ENCODE results near the gene IFI27L1. TPM values are rescaled to one million over a fixed set of nuclear protein-coding genes. Genes with fewer than 3 reads are reported as not detected.

The IFI27L1 gene
- total RNA-seq, 1 experiment from 2014 or later, result 19.6 TPM

DNA sequence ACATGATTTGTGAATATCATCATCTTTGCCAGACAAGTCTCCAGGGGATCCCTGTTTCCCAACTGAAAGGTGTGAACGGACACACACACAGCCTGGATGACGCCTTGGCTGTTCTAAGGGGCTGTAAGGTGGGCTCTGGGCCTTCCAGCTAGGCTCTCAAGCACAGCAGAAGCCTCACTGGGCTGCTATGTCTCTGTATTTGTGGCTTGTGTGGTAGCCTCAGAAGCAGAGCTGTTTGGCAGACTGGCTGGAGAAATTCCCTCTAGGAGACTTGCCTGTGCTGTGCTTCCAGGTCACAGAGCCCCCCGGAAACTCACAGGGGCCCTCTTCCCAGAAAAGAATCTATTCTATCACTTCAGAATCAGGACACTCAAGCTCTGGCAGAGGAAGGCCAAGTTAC lies 33.5 kb upstream of the IFI27L1 start:
- Histone ChIP-seq H3K9me3 (ENCODE audit: control insufficient read depth, insufficient read depth, low read depth, low read length) (no peaks in the 10 kb centered on the region), H3K4me1 (ENCODE audit: control insufficient read depth, insufficient read depth, low read length) (no peaks in the 10 kb centered on the region), H3K27me3 (ENCODE audit: control insufficient read depth, insufficient read depth, low read length) (no peaks in the 10 kb centered on the region), H3K4me3 (ENCODE audit: low read depth in 2 of 2, low read length in 2 of 2) (no peak overlapping the region), H3K36me3 (ENCODE audit: control insufficient read depth, insufficient read depth, low read length) (no peaks in the 10 kb centered on the region; the same call in 1 of the 2 replicates), H3K27ac (ENCODE audit: low read length) (no peak overlapping the region)
- ChIA-PET CTCF (no interaction called here), POLR2A (no interaction called here)
- BruUV-seq (replicated peaks), result no TSS peak
- intact Hi-C loops (cut with micrococcal nuclease; ENCODE audit: unreplicated experiment) (no loop called here), in situ Hi-C loops (cut with HindIII; ENCODE audit: low pct_unique_long_range_greater_than_20kb, low sequenced_read_pairs) (no loop called here)
- ATAC-seq, result no peak
- TF ChIP-seq, protein P1, sequence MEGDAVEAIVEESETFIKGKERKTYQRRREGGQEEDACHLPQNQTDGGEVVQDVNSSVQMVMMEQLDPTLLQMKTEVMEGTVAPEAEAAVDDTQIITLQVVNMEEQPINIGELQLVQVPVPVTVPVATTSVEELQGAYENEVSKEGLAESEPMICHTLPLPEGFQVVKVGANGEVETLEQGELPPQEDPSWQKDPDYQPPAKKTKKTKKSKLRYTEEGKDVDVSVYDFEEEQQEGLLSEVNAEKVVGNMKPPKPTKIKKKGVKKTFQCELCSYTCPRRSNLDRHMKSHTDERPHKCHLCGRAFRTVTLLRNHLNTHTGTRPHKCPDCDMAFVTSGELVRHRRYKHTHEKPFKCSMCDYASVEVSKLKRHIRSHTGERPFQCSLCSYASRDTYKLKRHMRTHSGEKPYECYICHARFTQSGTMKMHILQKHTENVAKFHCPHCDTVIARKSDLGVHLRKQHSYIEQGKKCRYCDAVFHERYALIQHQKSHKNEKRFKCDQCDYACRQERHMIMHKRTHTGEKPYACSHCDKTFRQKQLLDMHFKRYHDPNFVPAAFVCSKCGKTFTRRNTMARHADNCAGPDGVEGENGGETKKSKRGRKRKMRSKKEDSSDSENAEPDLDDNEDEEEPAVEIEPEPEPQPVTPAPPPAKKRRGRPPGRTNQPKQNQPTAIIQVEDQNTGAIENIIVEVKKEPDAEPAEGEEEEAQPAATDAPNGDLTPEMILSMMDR (IDR thresholded peaks at IDR 0.05), result no peak
- TF ChIP-seq, protein P2, sequence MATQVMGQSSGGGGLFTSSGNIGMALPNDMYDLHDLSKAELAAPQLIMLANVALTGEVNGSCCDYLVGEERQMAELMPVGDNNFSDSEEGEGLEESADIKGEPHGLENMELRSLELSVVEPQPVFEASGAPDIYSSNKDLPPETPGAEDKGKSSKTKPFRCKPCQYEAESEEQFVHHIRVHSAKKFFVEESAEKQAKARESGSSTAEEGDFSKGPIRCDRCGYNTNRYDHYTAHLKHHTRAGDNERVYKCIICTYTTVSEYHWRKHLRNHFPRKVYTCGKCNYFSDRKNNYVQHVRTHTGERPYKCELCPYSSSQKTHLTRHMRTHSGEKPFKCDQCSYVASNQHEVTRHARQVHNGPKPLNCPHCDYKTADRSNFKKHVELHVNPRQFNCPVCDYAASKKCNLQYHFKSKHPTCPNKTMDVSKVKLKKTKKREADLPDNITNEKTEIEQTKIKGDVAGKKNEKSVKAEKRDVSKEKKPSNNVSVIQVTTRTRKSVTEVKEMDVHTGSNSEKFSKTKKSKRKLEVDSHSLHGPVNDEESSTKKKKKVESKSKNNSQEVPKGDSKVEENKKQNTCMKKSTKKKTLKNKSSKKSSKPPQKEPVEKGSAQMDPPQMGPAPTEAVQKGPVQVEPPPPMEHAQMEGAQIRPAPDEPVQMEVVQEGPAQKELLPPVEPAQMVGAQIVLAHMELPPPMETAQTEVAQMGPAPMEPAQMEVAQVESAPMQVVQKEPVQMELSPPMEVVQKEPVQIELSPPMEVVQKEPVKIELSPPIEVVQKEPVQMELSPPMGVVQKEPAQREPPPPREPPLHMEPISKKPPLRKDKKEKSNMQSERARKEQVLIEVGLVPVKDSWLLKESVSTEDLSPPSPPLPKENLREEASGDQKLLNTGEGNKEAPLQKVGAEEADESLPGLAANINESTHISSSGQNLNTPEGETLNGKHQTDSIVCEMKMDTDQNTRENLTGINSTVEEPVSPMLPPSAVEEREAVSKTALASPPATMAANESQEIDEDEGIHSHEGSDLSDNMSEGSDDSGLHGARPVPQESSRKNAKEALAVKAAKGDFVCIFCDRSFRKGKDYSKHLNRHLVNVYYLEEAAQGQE (IDR thresholded peaks at IDR 0.05; ENCODE audit: insufficient read depth in 1 of 2, low read depth in 2 of 2, low read length in 1 of 2), result no peak
- TF ChIP-seq SIN3A (IDR thresholded peaks at IDR 0.05; ENCODE audit: borderline replicate concordance, insufficient read depth, low read depth, low read length) (no peak), TCF7L2 (IDR thresholded peaks at IDR 0.05; ENCODE audit: low read depth, low read length) (no peak), POLR2AphosphoS5 (IDR thresholded peaks at IDR 0.05; ENCODE audit: low read depth, low read length) (no peak)
- DNase-seq (ENCODE audit: low read depth, low spot score), result no peak

DNA sequence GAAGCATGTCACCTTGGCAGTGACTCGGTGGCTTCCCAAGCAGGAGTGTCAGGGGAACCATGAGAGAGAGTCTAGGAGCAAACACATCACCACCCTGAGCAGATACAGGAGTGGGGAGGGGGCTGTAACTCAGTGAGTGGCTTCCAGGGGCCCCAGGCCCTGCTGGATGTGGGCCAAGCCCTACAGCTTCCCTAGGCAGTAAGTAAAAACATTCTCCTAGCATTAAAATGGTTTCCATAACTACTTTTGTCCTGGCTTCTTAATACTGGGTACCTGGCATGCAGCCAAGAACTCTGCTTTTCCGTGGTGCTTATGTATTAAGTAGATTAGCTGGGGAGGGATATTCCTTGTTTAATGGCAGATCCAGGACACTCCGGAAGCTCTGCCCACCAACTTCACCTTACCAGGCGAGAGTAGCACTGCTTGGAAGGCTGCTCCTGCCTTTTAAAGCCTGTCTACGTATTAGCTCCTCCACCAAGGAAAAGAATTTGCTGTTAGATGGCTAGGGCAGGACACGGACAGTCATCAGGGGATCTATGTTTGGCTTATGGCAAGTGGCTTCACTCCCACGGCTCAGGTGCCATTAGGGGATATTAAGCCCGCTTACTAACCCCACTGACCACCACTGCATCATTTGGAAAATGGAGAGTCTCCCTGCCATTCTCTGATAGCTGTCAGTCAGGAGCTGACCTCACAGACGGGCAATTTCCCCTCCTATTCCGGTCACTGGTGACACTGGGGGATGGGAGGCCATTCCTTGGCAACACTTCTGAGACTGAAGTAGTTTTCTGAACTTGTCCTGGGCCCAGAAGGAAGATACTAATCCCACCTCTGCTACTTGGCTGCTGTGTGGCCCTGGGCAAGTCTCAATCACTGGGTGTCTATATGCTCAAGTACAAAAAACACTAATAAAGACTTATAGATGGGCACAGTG lies 32.2 kb upstream of the IFI27L1 start:
- no TSS peak for BruUV-seq (replicated peaks)
- TF ChIP-seq, protein P1 (IDR thresholded peaks at IDR 0.05), result no peak
- TF ChIP-seq SIN3A (IDR thresholded peaks at IDR 0.05; ENCODE audit: borderline replicate concordance, insufficient read depth, low read depth, low read length), result no peak
- TF ChIP-seq POLR2AphosphoS5 (IDR thresholded peaks at IDR 0.05; ENCODE audit: low read depth, low read length), result no peak
- TF ChIP-seq, protein P2 (IDR thresholded peaks at IDR 0.05; ENCODE audit: insufficient read depth in 1 of 2, low read depth in 2 of 2, low read length in 1 of 2), result no peak
- TF ChIP-seq TCF7L2 (IDR thresholded peaks at IDR 0.05; ENCODE audit: low read depth, low read length), result no peak
- in situ Hi-C loops (cut with HindIII; ENCODE audit: low pct_unique_long_range_greater_than_20kb, low sequenced_read_pairs), result no loop called here
- Histone ChIP-seq H3K4me1 (ENCODE audit: control insufficient read depth, insufficient read depth, low read length) (no peaks in the 10 kb centered on the region), H3K27me3 (ENCODE audit: control insufficient read depth, insufficient read depth, low read length) (no peaks in the 10 kb centered on the region), H3K9me3 (ENCODE audit: control insufficient read depth, insufficient read depth, low read depth, low read length) (no peaks in the 10 kb centered on the region), H3K36me3 (ENCODE audit: control insufficient read depth, insufficient read depth, low read length) (no peaks in the 10 kb centered on the region; the same call in 1 of the 2 replicates), H3K4me3 (ENCODE audit: low read depth in 2 of 2, low read length in 2 of 2) (no peak overlapping the region), H3K27ac (ENCODE audit: low read length) (no peak overlapping the region)
- ChIA-PET POLR2A (no interaction called here), CTCF (interaction anchor here (0.7 kb wide), 1 partner anchor 15 kb away, joined by 3 read pairs; no protein-coding TSS in a partner anchor)
- DNase-seq (ENCODE audit: low read depth, low spot score) (no peak), ATAC-seq (no peak)
- intact Hi-C loops (cut with micrococcal nuclease; ENCODE audit: unreplicated experiment), result no loop called here

Measured in Panc1 (cell line).